ENCODE results near the gene GEMIN5.
"Not testable (repeated sequence)": the region's sequence is repeated elsewhere in the genome, so short reads cannot be mapped to it uniquely, and the experiment has no call there.

GEMIN5 gene

DNA sequence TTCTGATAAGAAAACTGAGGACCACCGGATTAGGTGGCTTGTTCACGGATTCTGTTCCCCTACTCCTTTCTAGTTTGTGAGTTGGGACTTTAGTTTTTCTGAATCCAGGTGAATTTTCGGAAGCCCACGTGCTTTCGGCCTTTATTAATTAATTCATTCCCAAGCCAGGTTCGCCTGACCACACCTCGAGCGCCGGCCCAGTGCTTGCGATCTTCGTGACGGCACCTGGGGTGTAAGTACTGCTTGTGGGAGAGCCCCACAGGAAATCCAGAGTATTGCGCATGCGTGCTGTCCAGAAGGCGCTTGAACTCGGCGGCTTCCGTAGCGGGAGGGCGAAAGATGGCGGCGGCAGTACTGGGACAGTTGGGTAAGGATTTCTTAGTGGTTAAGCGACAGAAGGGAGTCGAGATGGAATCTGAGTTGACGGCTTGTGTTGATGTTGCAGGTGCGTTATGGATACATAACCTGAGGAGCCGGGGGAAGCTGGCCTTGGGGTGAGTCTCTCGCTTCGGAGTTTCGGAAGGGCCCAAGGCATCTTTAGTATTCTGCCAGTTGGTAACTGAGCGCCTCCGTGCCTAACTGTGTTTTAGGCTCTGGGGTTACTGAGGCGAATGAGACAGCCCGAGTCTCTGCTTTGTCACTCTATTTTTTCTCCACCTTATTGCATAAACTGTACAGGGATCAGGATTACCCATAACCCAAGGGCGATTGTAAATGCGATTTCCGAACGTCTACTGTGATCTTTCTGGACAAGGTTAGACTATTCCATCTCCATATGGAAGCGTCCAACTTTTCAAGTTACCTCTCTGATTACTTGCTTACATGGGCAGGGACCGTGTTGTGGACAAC, 3.0 kb upstream of the GEMIN5 start, which contains the start of gene MRPL22:
Gene MRPL22, plus strand, starts transcription at position 302 of the 849 bp plus-strand sequence. Its CDS starts 38 bp downstream, at position 340.
- DNase-seq (ENCODE audit: low read depth), result peak; percentile 74

GRCh38 chr5:154940375-154940771, 2.4 kb upstream of the GEMIN5 start:
- DNase-seq (ENCODE audit: low read depth), result no peak

DNA sequence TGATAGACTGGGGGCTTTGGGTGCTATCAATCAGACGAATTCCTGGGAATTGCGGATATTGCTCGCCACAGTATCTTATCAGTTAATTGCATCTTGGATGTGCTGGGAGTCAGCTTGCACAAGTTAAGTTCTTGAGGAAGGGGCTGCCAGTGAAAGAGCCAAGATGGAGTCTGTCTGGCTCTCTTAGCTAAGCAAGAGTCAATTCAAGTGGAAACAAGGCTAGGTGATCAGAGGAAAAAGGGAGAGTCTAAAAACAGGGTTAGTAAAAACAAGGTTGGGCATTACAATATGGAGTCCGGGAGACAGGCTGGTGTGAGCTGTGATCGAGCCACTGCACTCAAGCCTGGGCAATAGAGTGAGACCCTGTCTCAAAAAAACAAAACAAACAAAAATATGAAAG, 1.4 kb upstream of the GEMIN5 start:
- not testable (repeated sequence) for DNase-seq (ENCODE audit: low read depth)

GRCh38 chr5:154937186-154937717, 759 bp downstream of the GEMIN5 start:
- DNase-seq (ENCODE audit: low read depth), result no peak

- DNase-seq (ENCODE audit: low read depth), result no peak
Observed at GRCh38 chr5:154934881-154935280, 3.1 kb downstream of the GEMIN5 start.

GRCh38 chr5:154933537-154933936, 4.5 kb downstream of the GEMIN5 start:
- no peak for DNase-seq (ENCODE audit: low read depth)

- DNase-seq (ENCODE audit: low read depth), result no peak
Observed at GRCh38 chr5:154923441-154924430, 14.3 kb downstream of the GEMIN5 start.

- no peak for DNase-seq (ENCODE audit: low read depth)
Observed at GRCh38 chr5:154917757-154918156, 20.3 kb downstream of the GEMIN5 start.

DNA sequence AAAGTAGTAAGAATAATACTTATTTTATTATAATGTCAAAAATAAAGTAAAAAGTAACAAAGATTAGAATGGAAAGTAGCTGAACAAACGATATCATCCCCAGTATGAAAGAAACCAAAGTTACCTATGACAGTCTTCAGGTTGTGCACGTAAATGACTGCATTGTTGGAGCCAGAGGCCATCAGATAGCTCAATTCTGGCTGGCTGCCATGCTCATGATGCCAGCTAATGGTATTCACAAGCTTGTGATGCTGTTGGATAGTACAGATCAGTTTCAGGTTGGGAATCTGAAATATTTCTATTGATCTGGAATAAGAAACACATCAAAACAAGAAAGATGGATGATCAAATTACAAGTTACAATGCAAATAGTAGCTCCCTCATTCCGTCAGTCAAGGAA, 21.1 kb downstream of the GEMIN5 start:
- no peak for DNase-seq (ENCODE audit: low read depth)

- not testable (repeated sequence) for DNase-seq (ENCODE audit: low read depth)
Observed at GRCh38 chr5:154905601-154906000, 32.4 kb downstream of the GEMIN5 start.

DNA sequence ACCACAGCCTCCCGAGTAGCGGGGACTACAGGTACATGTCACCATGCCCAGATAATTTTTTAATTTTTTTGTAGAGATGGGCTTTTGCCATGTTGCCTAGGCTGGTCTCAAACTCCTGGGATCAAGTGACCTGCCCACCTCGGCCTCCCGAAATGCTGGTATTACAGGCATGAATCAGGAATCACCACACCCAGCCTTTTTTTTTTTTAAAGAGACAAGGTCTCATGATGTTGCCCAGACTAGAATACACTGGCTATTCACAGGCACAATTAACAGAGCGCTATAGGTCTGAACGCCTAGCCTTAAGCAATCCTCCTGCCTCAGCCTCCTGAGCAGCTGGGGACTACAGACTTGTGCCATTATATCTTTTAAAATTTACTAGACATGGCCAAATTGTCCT, 36.1 kb downstream of the GEMIN5 start:
- DNase-seq (ENCODE audit: low read depth), result no peak

DNA sequence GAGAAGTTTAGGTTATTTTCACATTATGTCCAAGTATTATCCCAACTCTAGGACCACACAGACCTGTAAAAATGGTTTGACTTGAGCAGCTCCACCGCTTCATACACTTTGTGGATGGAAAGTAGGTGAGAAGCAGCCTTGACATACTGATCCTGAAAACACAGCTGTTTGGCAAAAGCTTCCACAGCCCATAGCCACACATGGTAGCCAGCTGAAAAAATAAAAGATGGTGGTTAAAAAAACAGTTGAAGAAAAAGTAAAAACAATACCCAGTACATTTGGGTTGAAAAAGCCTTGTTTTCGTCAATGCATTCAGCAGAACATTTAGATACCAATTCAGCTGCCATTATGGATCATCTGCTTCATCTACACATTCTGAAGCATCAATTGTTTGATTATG, 36.7 kb downstream of the GEMIN5 start:
- DNase-seq (ENCODE audit: low read depth), result no peak

- DNase-seq (ENCODE audit: low read depth), result no peak
Observed at GRCh38 chr5:154900066-154900465, 37.9 kb downstream of the GEMIN5 start.

DNA sequence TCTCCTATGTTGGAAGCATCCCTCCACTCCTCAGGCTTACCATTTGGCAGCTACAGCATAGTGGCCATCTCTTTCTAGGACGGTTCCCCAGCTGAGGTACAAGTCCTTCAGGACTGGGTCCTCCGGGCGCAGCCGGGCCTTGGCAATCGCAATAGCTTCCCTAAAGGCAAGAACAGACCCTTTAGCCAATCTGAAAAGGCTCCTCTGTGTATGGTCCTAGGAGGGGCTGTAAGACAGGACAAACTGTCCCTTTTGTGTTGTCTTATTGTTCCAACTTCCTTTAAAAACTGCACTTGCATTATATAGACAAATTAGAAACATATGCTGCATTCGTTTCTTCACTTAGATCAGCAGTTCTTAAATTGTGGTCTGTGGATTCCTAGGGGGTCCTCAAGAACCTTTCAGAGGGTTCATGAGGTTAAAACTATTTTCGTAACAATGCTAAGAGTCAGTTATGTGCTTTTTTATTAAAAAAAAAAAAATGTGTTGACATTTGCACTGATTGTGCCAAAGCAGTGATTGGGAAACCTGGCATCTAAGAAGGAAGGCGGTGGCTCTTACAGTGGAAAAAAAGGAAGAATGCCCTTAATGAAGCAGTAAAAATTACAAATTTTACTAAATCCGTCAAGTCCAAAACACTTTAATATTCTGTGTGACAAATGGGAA, 38.7 kb downstream of the GEMIN5 start:
- DNase-seq (ENCODE audit: low read depth), result no peak

DNA sequence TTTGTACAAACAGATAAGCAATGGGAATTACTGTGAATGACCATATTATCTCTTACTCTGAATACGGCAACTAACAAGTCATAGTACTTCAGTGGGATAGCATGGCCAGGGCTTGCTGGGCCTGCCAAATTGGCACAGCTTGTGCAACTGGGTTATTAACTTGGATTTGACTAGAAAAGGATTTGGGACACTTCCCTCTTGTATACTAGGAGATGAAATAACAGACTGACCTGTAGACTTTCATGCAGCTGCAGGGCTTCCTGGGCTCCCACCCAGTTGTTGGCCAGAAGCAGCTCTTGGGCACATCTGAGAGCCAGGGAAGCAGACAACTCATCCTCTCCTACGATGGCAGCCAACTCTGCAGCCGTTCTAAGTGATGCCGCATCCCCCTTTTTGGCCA, 39.8 kb downstream of the GEMIN5 start:
- DNase-seq (ENCODE audit: low read depth), result no peak

DNA sequence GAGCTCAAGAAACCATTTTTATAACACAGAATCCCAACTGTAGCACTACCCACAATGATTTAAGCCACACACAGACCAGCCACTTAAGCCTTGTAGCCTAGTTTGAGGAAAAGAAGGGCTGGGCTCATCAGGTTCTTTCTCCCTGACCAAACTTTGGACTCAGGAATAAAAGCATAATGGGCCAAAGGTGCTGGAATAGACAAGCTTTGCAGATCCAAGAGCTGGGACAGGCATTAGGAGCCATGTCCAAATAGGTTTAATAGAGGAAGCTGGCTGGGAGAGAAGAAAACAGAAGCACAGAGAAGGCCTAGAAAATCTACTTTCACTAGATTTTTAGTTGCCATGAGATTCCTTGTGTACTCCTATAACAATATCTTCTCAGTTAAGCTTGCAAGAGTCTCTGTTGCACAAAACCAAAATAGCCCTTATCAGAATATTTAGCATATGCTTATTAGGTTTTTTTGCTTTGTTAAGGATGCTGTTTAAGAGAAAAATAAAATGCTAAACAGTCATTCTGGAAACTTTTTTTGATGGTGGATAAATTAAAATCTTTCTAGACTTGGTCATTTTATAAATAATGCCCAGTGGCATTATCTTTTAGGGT, 41.3 kb downstream of the GEMIN5 start:
- DNase-seq (ENCODE audit: low read depth), result no peak

GRCh38 chr5:154895606-154896561, 42.1 kb downstream of the GEMIN5 start:
- no peak for DNase-seq (ENCODE audit: low read depth)

- no peak for DNase-seq (ENCODE audit: low read depth)
Observed at GRCh38 chr5:154893381-154893780, 44.6 kb downstream of the GEMIN5 start.

DNA sequence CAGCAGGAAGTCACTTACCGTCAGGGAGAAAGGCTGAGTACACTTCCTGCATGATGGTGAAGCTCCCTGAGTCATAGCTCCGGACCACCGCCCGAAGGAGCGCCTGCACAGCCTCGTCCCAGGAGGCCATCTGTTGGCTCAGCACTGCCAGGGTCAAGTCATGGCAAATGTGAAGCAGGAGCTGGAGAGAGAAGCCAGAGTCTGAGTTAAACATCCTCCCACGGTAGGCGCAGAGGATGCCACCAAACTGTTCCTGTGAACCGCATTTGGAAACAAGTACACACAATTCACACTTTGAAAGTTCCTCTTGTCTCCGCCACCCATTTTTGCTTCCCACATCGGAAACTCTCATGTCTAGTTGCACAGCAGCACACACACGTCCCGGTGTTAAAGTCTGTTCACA, 45.6 kb downstream of the GEMIN5 start:
- no peak for DNase-seq (ENCODE audit: low read depth)

GRCh38 chr5:154885439-154885838, 52.6 kb downstream of the GEMIN5 start:
- no peak for DNase-seq (ENCODE audit: low read depth)

All from HS-5 (cell line).